PC-3 (cell line): ENCODE results near the gene GLCE. TPM values are rescaled to one million over a fixed set of nuclear protein-coding genes. Genes with fewer than 3 reads are reported as not detected.
A peak's percentile ranks its signal among the peaks of the same experiment; 100 is the strongest.

Experiments
- ATAC-seq: fragments of 200-7000 bp; cut with Tn5 transposase; 2 replicates; pipeline ENCODE4 v1.9.1; 2020; ENCODE audit warnings: mild to moderate bottlenecking, moderate library complexity
- BruUV-seq: library from RNA; stranded (reverse); fragments of 400-500 nt; replicated peaks from 2 replicates; lab custom pipeline; 2021; lab: Mats Ljungman, UMichigan
- CTCF ChIA-PET: fragments of 300-600 bp; sonication (Branson Sonifier 250); formaldehyde crosslinking; loops from one replicate; lab custom pipeline; 2022; ENCODE audit warnings: antibody characterized with exemption; lab: Charles Lee
- POLR2A ChIA-PET: fragments of 300-600 bp; sonication (Branson Sonifier 250); formaldehyde crosslinking; loops from one replicate; lab custom pipeline; 2022; ENCODE audit warnings: antibody characterized with exemption; ENCODE audit not compliant: unreplicated experiment; lab: Charles Lee
- DNase-seq: peaks from one replicate; pipeline ENCODE4 v3.0.0-alpha.2; 2015
- H2AFZ ChIP-seq: fragments of 300-600 bp; sonication (generic); 2 replicates; pipeline ENCODE4 v1.6.0; 2016; ENCODE audit warnings: antibody characterized with exemption, low read length
- H3F3A ChIP-seq: fragments of 300-600 bp; sonication (generic); one replicate; pipeline ENCODE4 v1.6.0; 2017; ENCODE audit warnings: antibody characterized with exemption, low read length, control low read depth, mild to moderate bottlenecking; ENCODE audit not compliant: unreplicated experiment
- H3K27ac ChIP-seq: fragments of 300-600 bp; sonication (generic); 2 replicates; pipeline ENCODE4 v1.5.1; 2016; ENCODE audit warnings: mild to moderate bottlenecking, low read length
- H3K27me3 ChIP-seq: fragments of 300-600 bp; sonication (generic); 2 replicates; pipeline ENCODE4 v1.6.1; 2016; ENCODE audit warnings: low read length, mixed read lengths
- H3K36me3 ChIP-seq: fragments of 300-600 bp; sonication (generic); 2 replicates; pipeline ENCODE4 v1.6.1; 2016; ENCODE audit warnings: low read depth, mixed run types, low read length, mixed read lengths
- H3K4me1 ChIP-seq: fragments of 300-600 bp; sonication (generic); 2 replicates; pipeline ENCODE4 v1.5.1; 2016; ENCODE audit warnings: low read length; ENCODE audit not compliant: insufficient read depth
- H3K4me2 ChIP-seq: fragments of 300-600 bp; sonication (generic); 2 replicates; pipeline ENCODE4 v1.6.0; 2016; ENCODE audit warnings: low read length
- H3K4me3 ChIP-seq: fragments of 300-600 bp; sonication (generic); 2 replicates; pipeline ENCODE4 v1.5.1; 2016; ENCODE audit warnings: mild to moderate bottlenecking, low read length, mixed read lengths
- H3K79me2 ChIP-seq: fragments of 300-600 bp; sonication (generic); 2 replicates; pipeline ENCODE4 v1.6.1; 2017; ENCODE audit warnings: low read length, mixed read lengths
- H3K9ac ChIP-seq: fragments of 300-600 bp; sonication (generic); 2 replicates; pipeline ENCODE4 v1.6.0; 2016; ENCODE audit warnings: mild to moderate bottlenecking, low read length
- H3K9me2 ChIP-seq: fragments of 300-600 bp; sonication (generic); replicated peaks from 2 replicates; pipeline ENCODE4 v1.6.1; 2016; ENCODE audit warnings: mixed run types, low read length, mixed read lengths
- H3K9me3 ChIP-seq: fragments of 300-600 bp; sonication (generic); 2 replicates; pipeline ENCODE4 v1.6.1; 2016; ENCODE audit warnings: low read length, mixed read lengths
- H4K20me1 ChIP-seq: fragments of 300-600 bp; sonication (generic); 2 replicates; pipeline ENCODE4 v1.6.1; 2016; ENCODE audit warnings: low read length, mixed read lengths
- EZH2 ChIP-seq: fragments of 300-600 bp; sonication (generic); IDR thresholded peaks from one replicate; pipeline ENCODE4 v1.6.1; 2017; ENCODE audit warnings: antibody characterized with exemption, mild to moderate bottlenecking, low read length; ENCODE audit not compliant: unreplicated experiment
- EZH2phosphoT487 ChIP-seq: fragments of 300-600 bp; sonication (generic); IDR thresholded peaks from 2 replicates; pipeline ENCODE4 v1.6.1; 2018; ENCODE audit warnings: mild to moderate bottlenecking, antibody characterized with exemption, low read length, borderline replicate concordance
- intact Hi-C: fragments of 100-400 bp; cut with micrococcal nuclease; formaldehyde crosslinking; loops from 2 replicates; pipeline ENCODE4 v1.9.0; 2023
- total RNA-seq: library from RNA; depleted of rRNA; stranded (reverse); fragments of >200 nt; gene quantifications from 2 replicates; pipeline ENCODE4 v1.2.3, GENCODE V29; 2014
- TF ChIP-seq, protein P1 (sequence below): fragments of 300-600 bp; sonication (generic); conservative IDR thresholded peaks from 2 replicates; pipeline ENCODE4 v1.5.1; 2017; ENCODE audit warnings: antibody characterized with exemption, low read depth, mild to moderate bottlenecking, low read length

The GLCE gene
- total RNA-seq, 1 experiment from 2014 or later = 15.4 TPM

DNA sequence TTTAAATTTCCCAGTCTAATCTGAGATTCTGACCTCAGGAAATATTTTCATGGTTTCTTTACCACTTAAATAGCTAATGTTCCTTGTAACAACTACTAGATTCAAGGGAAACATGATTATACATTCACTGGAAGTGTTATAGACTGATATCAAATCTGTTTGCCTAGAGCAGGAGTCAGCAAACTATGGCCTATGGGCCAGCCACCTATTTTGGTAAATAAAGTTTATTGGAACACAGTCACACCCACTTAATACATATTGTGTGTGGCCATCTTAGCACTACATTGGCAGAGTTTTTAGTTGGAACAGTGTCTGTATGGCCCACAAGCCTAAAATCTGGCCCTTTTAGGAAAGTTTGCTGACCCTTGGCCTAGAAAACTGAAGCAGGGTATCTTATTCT lies 50.1 kb downstream of the GLCE start:
- ChIA-PET POLR2A (no interaction called here), CTCF (no interaction called here)
- ATAC-seq (no peak), DNase-seq (no peak)
- Histone ChIP-seq H3K36me3 (no peaks in the 10 kb centered on the region), H3K4me2 (no peak overlapping the region), H3K27ac (no peak overlapping the region), H3K27me3 (no peaks in the 10 kb centered on the region), H3K9me3 (no peaks in the 10 kb centered on the region), H3K4me3 (no peak overlapping the region), H3K4me1 (peaks cover under 1% of the 10 kb centered on the region; the same call in 1 of the 2 replicates), H3F3A (no peaks in the 10 kb centered on the region), H3K9ac (no peak overlapping the region), H3K79me2 (no peaks in the 10 kb centered on the region), H4K20me1 (no peaks in the 10 kb centered on the region), H2AFZ (no peak overlapping the region), H3K9me2 (no peaks in the 10 kb centered on the region)
- intact Hi-C loops = loop anchor here (5.0 kb wide), 1 partner anchor 38 kb away; no protein-coding TSS in a partner anchor
- no TSS peak for BruUV-seq
- TF ChIP-seq EZH2 = no peak
- no peak for TF ChIP-seq EZH2phosphoT487
- TF ChIP-seq, protein P1, sequence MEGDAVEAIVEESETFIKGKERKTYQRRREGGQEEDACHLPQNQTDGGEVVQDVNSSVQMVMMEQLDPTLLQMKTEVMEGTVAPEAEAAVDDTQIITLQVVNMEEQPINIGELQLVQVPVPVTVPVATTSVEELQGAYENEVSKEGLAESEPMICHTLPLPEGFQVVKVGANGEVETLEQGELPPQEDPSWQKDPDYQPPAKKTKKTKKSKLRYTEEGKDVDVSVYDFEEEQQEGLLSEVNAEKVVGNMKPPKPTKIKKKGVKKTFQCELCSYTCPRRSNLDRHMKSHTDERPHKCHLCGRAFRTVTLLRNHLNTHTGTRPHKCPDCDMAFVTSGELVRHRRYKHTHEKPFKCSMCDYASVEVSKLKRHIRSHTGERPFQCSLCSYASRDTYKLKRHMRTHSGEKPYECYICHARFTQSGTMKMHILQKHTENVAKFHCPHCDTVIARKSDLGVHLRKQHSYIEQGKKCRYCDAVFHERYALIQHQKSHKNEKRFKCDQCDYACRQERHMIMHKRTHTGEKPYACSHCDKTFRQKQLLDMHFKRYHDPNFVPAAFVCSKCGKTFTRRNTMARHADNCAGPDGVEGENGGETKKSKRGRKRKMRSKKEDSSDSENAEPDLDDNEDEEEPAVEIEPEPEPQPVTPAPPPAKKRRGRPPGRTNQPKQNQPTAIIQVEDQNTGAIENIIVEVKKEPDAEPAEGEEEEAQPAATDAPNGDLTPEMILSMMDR = no peak

DNA sequence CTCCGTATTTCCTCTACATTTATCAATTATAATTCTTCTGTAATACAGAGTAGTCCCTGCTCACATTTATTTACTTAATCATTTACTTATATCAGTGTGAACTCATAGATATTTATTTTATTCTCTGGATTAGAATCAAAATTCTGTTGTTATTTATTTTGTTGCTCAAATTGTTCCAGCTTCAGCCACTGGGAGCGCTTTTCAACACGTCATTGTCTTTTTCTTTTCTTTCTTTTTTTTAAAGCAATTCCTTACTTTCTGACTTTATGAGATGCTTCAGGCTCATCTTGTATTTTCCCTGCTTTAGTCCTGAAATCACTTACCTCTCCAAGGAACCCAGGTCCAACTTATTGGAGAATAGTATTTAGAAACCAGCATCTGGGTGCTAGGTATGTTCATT lies 53.4 kb downstream of the GLCE start:
- ATAC-seq = no peak
- TF ChIP-seq EZH2 (no peak), EZH2phosphoT487 (no peak)
- TF ChIP-seq, protein P1 = peak; percentile 53; the same call in 1 of the 2 replicates
- Histone ChIP-seq H3F3A (no peaks in the 10 kb centered on the region), H3K9ac (no peak overlapping the region), H3K4me2 (no peak overlapping the region), H2AFZ (no peak overlapping the region), H4K20me1 (no peaks in the 10 kb centered on the region), H3K36me3 (no peaks in the 10 kb centered on the region), H3K4me1 (peaks cover 5% of the 10 kb centered on the region; the same call in 1 of the 2 replicates), H3K27ac (no peak overlapping the region), H3K4me3 (no peak overlapping the region), H3K27me3 (no peaks in the 10 kb centered on the region), H3K9me3 (no peaks in the 10 kb centered on the region), H3K79me2 (no peaks in the 10 kb centered on the region), H3K9me2 (no peaks in the 10 kb centered on the region)
- CTCF ChIA-PET = no interaction called here
- POLR2A ChIA-PET = no interaction called here
- intact Hi-C loops = loop anchor here (5.0 kb wide), 1 partner anchor 41 kb away; no protein-coding TSS in a partner anchor
- BruUV-seq = no TSS peak
- no peak for DNase-seq

DNA sequence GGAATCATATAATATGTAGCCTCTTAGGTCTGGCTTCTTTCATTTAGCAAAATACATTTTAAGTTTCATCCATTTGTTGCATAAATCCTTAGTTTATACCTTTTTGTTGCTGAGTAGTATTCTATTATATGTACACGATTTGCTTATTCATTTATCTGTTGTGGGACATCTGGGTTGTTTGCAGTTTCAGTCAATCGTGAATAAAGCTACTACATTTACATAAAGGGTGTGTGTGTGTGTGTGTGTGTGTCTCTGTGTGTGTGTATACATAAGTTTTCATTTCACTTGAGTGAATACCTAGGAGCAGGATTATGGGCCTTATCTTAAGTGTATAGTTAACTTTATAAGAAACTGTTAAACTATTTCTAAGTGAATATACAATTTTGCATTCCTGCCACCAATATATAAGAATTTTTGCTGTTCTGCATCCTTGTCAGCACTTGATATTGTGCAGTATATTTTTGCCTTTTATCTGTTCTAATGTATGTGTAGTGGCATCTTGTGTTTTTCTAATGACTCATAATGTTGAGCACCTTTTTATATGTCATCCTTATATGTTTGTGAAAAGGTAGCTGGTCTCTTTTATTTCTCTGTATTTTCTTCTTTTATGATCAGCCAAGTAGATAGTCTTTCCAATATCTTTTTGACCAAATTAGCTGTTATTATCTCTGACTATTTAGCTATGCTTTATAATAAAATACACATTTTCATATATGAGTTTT lies 55.0 kb downstream of the GLCE start:
- no peaks in the 10 kb centered on the region for H3K79me2 ChIP-seq
- no TSS peak for BruUV-seq
- no peaks in the 10 kb centered on the region for H3K27me3 ChIP-seq

More for the DNA sequence above, 55.0 kb downstream of the GLCE start:
- no peak overlapping the region for H3K27ac ChIP-seq
- H3K4me2 ChIP-seq = no peak overlapping the region
- DNase-seq (peak; percentile 28), ATAC-seq (peak; percentile 74)
- no peak overlapping the region for H2AFZ ChIP-seq
- no peaks in the 10 kb centered on the region for H4K20me1 ChIP-seq
- H3K36me3 ChIP-seq = no peaks in the 10 kb centered on the region
- H3F3A ChIP-seq = no peaks in the 10 kb centered on the region
- no peaks in the 10 kb centered on the region for H3K9me2 ChIP-seq
- no peak overlapping the region for H3K4me3 ChIP-seq
- POLR2A ChIA-PET = interaction anchor here (0.6 kb wide), 1 partner anchor 50 kb away, joined by 12 read pairs; no protein-coding TSS in a partner anchor
- no peak for TF ChIP-seq EZH2phosphoT487
- TF ChIP-seq, protein P1 = no peak
- no peak for TF ChIP-seq EZH2
- intact Hi-C loops = no loop called here
- H3K4me1 ChIP-seq = peaks cover 5% of the 10 kb centered on the region; the same call in 1 of the 2 replicates
- CTCF ChIA-PET = no interaction called here
- no peaks in the 10 kb centered on the region for H3K9me3 ChIP-seq
- no peak overlapping the region for H3K9ac ChIP-seq
